SHP77 (cell line): Measurements from ENCODE around the gene MYORG.

Experiments
- DNase-seq, 2 experiments: peaks; one replicate each; lab custom pipeline; 2025; lab: John Stamatoyannopoulos, UW

The MYORG gene

DNA sequence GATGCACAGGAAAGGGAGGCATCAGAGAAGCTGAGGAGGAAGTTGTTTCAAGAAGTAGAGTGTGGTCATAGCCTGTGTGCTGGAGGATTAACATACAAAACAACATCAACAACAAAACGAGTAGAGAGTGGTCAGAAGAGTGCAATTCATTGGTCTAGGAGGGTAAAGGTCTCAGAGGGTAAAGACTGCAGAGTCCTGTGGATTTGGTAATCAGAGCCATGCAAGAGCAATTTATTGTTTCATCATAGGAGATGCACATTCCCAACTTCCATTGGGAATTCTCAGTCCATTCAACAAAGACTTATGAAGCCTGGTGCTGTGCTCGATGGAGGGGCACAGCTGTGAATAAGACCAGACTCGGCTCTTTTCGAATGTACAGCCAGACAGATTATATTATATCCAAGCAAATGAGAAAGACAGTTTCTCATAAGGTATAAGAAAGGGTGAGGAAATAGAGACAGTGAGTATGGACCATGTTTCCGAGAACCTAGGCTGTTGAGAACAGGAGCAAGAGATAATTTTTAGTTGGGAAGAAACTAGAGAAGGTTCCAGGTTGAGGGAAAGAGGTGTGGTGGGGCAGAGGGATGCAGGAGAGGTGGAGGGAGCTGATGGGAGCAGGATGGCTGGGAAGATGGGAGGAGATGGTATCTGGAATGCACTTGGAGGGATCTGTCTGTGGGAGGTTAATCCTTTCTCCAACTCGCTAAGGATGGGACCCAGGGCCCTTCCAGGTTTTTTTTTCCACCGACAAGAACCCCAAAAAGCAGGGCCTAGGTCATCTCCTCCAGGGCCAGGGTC is 7.9 kb upstream of the MYORG start:
- no peak for DNase-seq

DNA sequence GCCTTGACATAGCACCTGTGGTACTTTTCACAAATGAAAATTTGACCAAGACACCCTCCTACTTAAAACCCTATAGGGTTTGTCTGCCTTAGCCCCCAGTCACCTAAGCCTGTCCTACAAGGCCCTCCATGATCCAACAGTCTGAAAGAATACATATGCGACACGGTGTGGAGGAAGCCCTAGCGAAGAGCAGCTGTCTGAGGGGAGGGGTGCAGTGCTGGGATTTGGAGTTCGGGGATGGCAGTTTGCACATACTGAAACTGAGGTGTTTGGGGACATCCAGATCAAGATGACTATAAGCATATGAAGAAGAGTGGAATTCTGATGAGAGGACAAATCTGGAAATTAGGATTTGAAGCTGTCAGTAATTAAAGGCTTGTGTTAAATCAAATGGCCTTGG is 7.2 kb upstream of the MYORG start:
- no peak for DNase-seq

DNA sequence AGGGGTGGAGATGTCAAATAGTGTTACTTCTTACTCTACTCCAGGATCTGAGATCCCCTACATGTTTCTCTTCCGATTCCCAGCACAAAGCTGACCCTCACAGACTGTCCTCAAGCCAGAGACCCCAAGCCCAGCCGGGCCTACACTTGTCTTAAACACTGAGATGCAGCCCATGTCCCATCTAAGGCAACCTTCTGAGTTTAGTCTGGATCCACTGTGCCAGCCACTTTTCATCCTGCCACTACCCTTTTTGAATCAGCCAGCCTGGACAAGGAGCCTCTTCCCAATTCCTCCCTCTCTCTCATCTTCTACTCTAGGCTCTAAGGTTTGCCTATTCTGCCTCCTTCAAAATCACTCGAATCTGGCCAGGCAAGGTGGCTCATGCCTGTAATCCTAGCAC is 6.2 kb upstream of the MYORG start:
- no peak for DNase-seq

GRCh38 chr9:34382054-34382453 is 5.4 kb upstream of the MYORG start:
- no peak for DNase-seq

DNA sequence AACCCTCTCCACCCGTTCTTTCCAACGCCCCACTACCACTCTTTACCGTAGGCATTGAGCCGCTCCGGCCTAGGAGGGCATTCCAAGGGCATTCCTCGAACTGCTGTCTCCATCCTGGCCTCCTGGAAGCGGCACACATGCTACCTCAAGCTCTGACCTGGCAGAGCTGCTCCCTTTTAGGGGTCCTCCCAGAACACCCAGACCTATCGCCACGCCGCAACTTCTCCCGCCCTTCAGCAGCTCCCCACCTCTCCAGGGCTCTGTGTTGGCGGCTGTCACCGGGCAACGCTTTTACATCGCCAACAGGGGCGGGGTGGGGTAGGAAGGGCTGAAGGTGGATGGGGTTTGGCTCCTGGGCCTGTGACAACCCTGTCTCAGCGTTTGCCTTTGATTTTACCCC is 4.6 kb upstream of the MYORG start:
- DNase-seq, result peak in 1 of 2 experiments; percentile 45

GRCh38 chr9:34380511-34381315 is 4.0 kb upstream of the MYORG start:
- peak; percentile 32 to 67 for DNase-seq

DNA sequence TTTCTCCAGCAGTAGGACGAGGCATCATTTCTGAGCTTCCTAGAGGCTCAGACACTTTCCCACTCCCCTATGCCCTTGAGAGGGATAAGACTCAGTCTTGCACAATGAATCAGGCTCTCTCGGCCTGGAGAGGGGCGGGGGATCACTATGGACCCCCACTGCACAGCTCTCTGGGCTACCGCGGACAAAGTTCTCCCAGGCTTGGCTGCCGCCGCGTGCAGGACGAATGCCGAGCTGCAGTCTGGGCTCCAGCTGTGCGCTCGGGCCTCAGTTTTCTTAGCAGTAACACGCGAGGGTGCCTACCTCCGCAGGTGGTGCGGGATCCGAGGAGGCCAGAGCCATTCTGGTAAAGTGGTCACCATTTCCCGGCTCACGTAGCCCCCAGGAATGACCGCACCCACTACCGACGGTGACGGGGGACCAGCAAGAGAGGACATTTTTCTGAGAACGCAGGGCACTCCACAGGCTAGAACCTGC is 3.4 kb upstream of the MYORG start:
- DNase-seq, result no peak

- peak; percentile 57 to 60 for DNase-seq
Observed at GRCh38 chr9:34379334-34380033, 2.8 kb upstream of the MYORG start.

- no peak for DNase-seq
Observed at GRCh38 chr9:34378376-34379060, 1.8 kb upstream of the MYORG start.

DNA sequence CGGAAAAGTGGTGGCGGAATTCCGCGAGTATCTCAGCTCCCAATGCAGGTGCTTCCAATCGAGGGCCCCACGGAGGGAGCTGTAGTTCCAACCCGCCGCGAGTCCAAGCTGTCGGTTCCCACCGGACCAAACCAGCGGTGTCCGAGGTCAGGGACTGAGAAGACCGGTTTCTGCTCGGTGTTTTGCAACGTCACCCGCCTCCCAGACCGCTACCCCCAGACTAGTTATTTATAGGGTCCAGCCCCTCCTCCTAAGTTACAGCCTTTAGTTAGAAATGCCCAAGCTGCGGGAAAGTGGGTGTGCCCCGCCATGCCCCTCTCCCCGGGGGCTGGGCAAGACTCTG is 677 bp upstream of the MYORG start:
- DNase-seq, result no peak

GRCh38 chr9:34375901-34376595 is 650 bp downstream of the MYORG start:
- peak; percentile 11 to 30 for DNase-seq

DNA sequence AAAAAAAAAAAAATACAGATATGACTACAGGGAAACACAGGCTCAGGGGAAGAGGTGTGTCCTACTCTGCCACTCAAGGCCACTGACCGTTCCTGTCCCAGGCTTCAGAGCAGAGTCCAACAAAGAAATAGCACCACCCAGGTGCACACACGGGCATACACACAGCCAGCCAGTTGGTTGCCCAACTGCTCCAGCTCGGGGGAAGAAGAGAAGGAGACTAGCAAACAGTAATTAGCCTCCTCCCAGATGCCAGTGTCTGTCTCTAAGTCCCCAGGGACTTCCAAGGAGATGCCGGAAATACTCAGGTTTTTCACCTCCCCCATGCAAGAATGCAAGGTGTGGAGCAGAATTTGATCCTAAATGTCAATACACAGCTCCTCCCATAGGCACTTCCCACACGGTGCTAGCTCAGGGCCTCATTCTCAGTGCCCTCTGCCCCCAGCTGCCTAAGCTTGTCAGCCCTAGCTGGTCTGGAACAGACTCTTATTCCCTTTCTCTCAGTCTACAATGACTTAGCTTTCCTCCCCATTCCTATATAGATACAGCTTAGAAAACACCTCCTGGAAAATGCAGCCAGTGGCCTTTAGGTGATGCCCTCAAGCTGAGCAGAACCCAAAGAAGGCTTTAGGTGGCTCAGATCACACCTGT is 1.7 kb downstream of the MYORG start:
- no peak for DNase-seq

- DNase-seq, result no peak
Observed at GRCh38 chr9:34374339-34374738, 2.4 kb downstream of the MYORG start.

DNA sequence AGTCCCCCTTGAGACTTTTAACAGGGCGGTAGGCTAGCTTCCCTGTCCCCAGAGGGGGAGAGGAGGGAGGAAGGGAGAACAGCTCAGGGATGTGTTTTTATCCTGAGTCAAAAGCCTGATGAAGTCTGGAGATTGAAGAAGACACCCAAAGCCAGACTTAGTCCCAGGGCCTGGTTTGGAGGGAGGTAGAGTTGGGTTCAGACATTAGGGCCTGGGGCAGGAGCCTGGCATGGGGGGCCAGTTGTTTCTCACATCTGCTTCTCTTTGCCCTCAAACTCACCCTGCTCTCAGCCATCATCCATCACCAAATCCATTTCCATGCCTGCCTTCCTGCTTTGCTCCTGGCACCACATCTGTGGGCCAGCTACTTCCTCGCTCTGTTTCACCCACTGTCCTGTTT is 2.9 kb downstream of the MYORG start:
- no peak for DNase-seq

DNA sequence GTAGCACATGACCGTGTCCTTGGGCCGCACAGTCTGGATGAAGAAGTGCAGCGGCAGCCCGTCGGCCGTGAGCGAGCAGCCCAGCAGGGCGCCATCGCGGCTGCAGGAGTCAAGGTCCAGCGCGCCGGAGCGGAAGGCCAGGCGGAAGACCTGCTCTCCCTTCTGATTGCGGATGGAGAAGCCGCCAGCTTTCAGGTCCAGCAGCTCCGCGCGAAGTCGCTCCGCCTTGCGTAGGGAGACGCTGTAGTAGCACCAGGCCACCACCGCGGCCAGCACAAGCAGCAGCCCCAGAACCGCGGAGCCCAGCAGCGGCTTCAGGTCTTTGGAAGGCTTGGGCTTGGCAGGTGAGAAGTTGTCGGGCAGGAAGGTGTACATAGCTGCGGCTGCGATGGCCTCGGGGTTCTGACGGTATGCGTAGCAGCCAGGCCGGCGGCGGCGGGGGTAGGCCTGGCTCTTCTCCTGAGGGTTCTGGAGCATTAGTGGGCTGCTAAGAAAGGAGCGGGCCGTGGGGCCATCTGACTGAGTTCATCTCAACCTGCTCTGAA is 4.2 kb downstream of the MYORG start:
- no peak for DNase-seq

GRCh38 chr9:34371886-34372466 is 4.7 kb downstream of the MYORG start:
- DNase-seq, result no peak

DNA sequence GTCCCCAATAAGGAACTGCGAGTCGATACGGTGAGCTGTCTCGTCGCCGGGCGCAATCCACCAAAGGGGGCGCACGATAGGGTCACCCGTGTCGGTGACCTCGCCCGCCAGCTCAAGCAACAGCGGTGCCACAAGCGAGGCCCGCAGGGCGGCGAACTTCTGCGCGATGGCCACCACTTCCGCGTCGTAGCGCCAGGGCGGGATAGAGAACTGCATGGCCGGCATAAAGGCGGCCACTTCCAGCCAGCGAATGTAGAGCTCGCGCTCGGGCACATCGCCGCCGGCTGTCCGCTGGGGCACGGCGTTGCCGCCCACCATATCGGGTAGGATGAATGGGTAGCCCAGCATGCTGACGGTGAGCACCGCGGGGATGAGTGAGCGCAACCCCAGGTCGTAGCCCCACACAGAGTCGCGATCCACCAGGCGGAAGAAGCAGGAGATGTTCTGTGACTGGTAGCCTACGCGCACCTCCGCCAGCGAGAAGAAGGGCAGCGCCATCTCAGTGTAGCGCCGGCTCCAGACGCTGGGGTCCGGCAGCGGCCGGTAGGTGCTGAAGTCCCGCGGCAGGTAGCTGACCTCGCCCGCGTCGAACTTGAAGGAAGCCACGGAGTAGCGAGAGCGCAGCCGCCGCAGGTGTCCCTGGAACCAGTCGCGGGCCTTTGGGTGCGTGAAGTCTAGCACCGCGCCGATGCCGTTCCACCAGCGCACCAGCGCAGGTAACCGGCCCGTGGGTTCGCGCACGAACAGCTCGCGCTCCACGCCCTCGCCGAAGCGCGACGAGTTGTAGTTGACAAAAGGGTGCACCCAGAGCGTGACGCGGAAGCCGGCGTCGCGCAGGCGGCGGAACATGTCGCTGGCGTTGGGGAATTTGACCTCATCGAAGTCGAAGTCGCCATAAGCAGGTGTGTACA is 5.5 kb downstream of the MYORG start:
- DNase-seq, result no peak

GRCh38 chr9:34370335-34370969 is 6.2 kb downstream of the MYORG start:
- DNase-seq, result no peak

GRCh38 chr9:34369636-34370035 is 7.1 kb downstream of the MYORG start:
- no peak for DNase-seq
